Measurements from ENCODE around the gene SIN3A. TPM values are rescaled to one million over a fixed set of nuclear protein-coding genes. Genes with fewer than 3 reads are reported as not detected.

The SIN3A gene
- total and polyA plus RNA-seq, 9 of the 15 experiments (the other 6 are each of a cell fraction or from before 2014, with no cell fraction given) = 11.1 to 70.3 (median 25.3) TPM

GRCh38 chr15:75367913-75368688 lies 83.4 kb downstream of the SIN3A start, which contains the start of gene MAN2C1 (continued):
- no peak for TF ChIP-seq ZNF589 (CRISPR knock-in tag; IDR thresholded peaks at IDR 0.05; ENCODE audit: low read depth)
- 0 out of 2 replicates have a peak, but pooled peaks have one; percentile 6 for TF ChIP-seq HIVEP1 (CRISPR knock-in tag; IDR thresholded peaks at IDR 0.05)
- TF ChIP-seq RBM14 (IDR thresholded peaks at IDR 0.05; ENCODE audit: borderline replicate concordance, insufficient read depth, low read depth, low read length) = 0 out of 2 replicates have a peak, but pooled peaks have one; percentile 62
- peak; percentile 68; the same call in 1 of the 2 replicates for TF ChIP-seq ILF3 (IDR thresholded peaks at IDR 0.05; ENCODE audit: borderline replicate concordance)
- TF ChIP-seq KLF6 (CRISPR knock-in tag; IDR thresholded peaks at IDR 0.05; ENCODE audit: borderline replicate concordance) = peak; percentile 23; the same call in 1 of the 2 replicates
- TF ChIP-seq HDAC2 (IDR thresholded peaks at IDR 0.05) = peak; percentile 41; the same call in 1 of the 2 replicates
- TF ChIP-seq GABPA (tag; conservative IDR thresholded peaks at IDR 0.05; ENCODE audit: low read depth) = peak; percentile 99
- TF ChIP-seq TCF7 (IDR thresholded peaks at IDR 0.05; ENCODE audit: borderline replicate concordance) = peak; percentile 16; the same call in 1 of the 2 replicates
- TF ChIP-seq SNRNP70 (optimal IDR thresholded peaks at IDR 0.05; ENCODE audit: low read depth, low read length) = no peak
- TF ChIP-seq ZNF780A (CRISPR knock-in tag; IDR thresholded peaks at IDR 0.05) = no peak
- peak in 1 of 2 experiments; percentile 62; a peak in 1 of 4 replicates for TF ChIP-seq CSDE1 (IDR thresholded peaks at IDR 0.05)
- TF ChIP-seq HMGXB4 (CRISPR knock-in tag; IDR thresholded peaks at IDR 0.05) = peak; percentile 47; the same call in 1 of the 2 replicates
- peak; percentile 87 for TF ChIP-seq ETV1 (tag; conservative IDR thresholded peaks at IDR 0.05; ENCODE audit: low read depth)
- TF ChIP-seq CCNT2 (IDR thresholded peaks at IDR 0.05; ENCODE audit: borderline replicate concordance, extremely low read depth, insufficient read length, low read depth, low read length) = peak; percentile 77
- TF ChIP-seq PML (IDR thresholded peaks at IDR 0.05; ENCODE audit: low read length) = peak; percentile 86
- no peak; the same call in 1 of the 2 replicates for TF ChIP-seq ZNF239 (CRISPR knock-in tag; IDR thresholded peaks at IDR 0.05)
- peak; percentile 19 for TF ChIP-seq SMAD1 (IDR thresholded peaks at IDR 0.05; ENCODE audit: low read depth, low read length, partially characterized antibody)
- TF ChIP-seq NR1H2 (CRISPR knock-in tag; IDR thresholded peaks at IDR 0.05) = no peak
- TF ChIP-seq CHCHD3 (CRISPR knock-in tag; IDR thresholded peaks at IDR 0.05) = no peak
- peak; percentile 93 for TF ChIP-seq HNRNPL (IDR thresholded peaks at IDR 0.05; ENCODE audit: low read depth, low read length)
- TF ChIP-seq JUNB (CRISPR knock-in tag; conservative IDR thresholded peaks at IDR 0.05) = peak; percentile 48; the same call in 1 of the 2 replicates
- TF ChIP-seq ZNF224 (CRISPR knock-in tag; IDR thresholded peaks at IDR 0.05) = no peak
- no peak for TF ChIP-seq ZC3H4 (CRISPR knock-in tag; IDR thresholded peaks at IDR 0.05; ENCODE audit: borderline replicate concordance)
- TF ChIP-seq CHD4 (IDR thresholded peaks at IDR 0.05; ENCODE audit: insufficient read depth, insufficient replicate concordance, low read depth, low read length, poor library complexity, severe bottlenecking) = no peak

Measured in K562 (cell line).